Endothelial cell of umbilical vein (primary cell): ENCODE measurements around the gene YPEL4. TPM values are rescaled to one million over a fixed set of nuclear protein-coding genes. Genes with fewer than 3 reads are reported as not detected.

Source experiments
- BruUV-seq: library from RNA; stranded (reverse); fragments of 400-500 nt; replicated peaks from 2 replicates; lab custom pipeline; 2021; lab: Mats Ljungman, UMichigan
- CTCF ChIA-PET: fragments of 300-600, 350-600 bp; sonication (Branson Sonifier 250); formaldehyde crosslinking; loops from one replicate; lab custom pipeline; 2021; ENCODE audit warnings: antibody characterized with exemption, inconsistent platforms; lab: Charles Lee
- POLR2A ChIA-PET: fragments of 300-600, 350-600 bp; sonication (Branson Sonifier 250); formaldehyde crosslinking; loops from one replicate; lab custom pipeline; 2021; ENCODE audit warnings: antibody characterized with exemption, inconsistent platforms; lab: Charles Lee
- DNase-seq: peaks from one replicate; pipeline ENCODE4 v3.0.0-alpha.2; 2011; ENCODE audit warnings: low read depth, low spot score
- FAIRE-seq: peaks from 2 replicates; lab custom pipeline; 2011; peaks lifted over from hg19 to GRCh38; lab: Jason Lieb, UNC
- H2AFZ ChIP-seq: 2 replicates; pipeline ENCODE4 v1.6.0; 2012; ENCODE audit warnings: low read depth, low read length, control low read depth, inconsistent platforms
- H3K27ac ChIP-seq: 2 replicates; pipeline ENCODE4 v1.5.1; 2011; ENCODE audit warnings: low read depth, mild to moderate bottlenecking, control low read depth, low read length, moderate library complexity; ENCODE audit not compliant: insufficient read depth
- H3K27me3 ChIP-seq, 2 experiments: 2 replicates each; pipeline versions ENCODE4 v1.6.0 to v1.6.1; 2011; ENCODE audit warnings: low read length in 2 of 2, mixed read lengths in 1 of 2; ENCODE audit not compliant: control insufficient read depth in 2 of 2, insufficient read depth in 2 of 2
- H3K36me3 ChIP-seq, 2 experiments: 2 replicates in 1 of 2; 3 replicates in 1 of 2; pipeline ENCODE4 v1.5.1; 2011; ENCODE audit warnings: low read length in 2 of 2, mild to moderate bottlenecking in 1 of 2, moderate library complexity in 1 of 2; ENCODE audit not compliant: control insufficient read depth in 2 of 2, insufficient read depth in 2 of 2; ENCODE audit errors: extremely low read depth in 1 of 2
- H3K4me1 ChIP-seq: 3 replicates; pipeline ENCODE4 v1.5.1; 2011; ENCODE audit warnings: mild to moderate bottlenecking, low read length; ENCODE audit not compliant: control insufficient read depth, insufficient read depth; ENCODE audit errors: extremely low read depth
- H3K4me2 ChIP-seq: 2 replicates; pipeline ENCODE4 v1.6.1; 2011; ENCODE audit warnings: low read length, control low read depth, mixed read lengths; ENCODE audit not compliant: insufficient read depth
- H3K4me3 ChIP-seq, 3 experiments: fragments of 200-600 bp in 1 of 3; sonication (generic), shearing (Covaris generic) in 1 of 3; replicated peaks in 1 of 3; 2 replicates each; pipeline ENCODE4 v1.5.1; 2011 to 2016; ENCODE audit warnings: control low read depth in 3 of 3, low read length in 3 of 3, mild to moderate bottlenecking in 2 of 3, inconsistent platforms in 1 of 3, low read depth in 1 of 3, moderate library complexity in 1 of 3; ENCODE audit not compliant: insufficient read depth in 1 of 3
- H3K79me2 ChIP-seq: 2 replicates; pipeline ENCODE4 v1.6.0; 2012; ENCODE audit warnings: low read length, inconsistent platforms; ENCODE audit not compliant: control insufficient read depth, insufficient read depth
- H3K9ac ChIP-seq: replicated peaks from 2 replicates; pipeline ENCODE3; 2011; ENCODE audit warnings: low read length, control low read depth; ENCODE audit not compliant: insufficient read depth; ENCODE audit errors: extremely low read depth
- H3K9me1 ChIP-seq: replicated peaks from 3 replicates; pipeline ENCODE4 v1.6.0; 2011; ENCODE audit warnings: mild to moderate bottlenecking, low read length; ENCODE audit not compliant: control insufficient read depth, insufficient read depth; ENCODE audit errors: extremely low read depth
- H3K9me3 ChIP-seq: replicated peaks from 2 replicates; pipeline ENCODE4 v1.5.1; 2012; ENCODE audit warnings: low read length, inconsistent platforms; ENCODE audit not compliant: control insufficient read depth, insufficient read depth
- H4K20me1 ChIP-seq: replicated peaks from 2 replicates; pipeline ENCODE3; 2011; ENCODE audit warnings: mild to moderate bottlenecking, low read length; ENCODE audit not compliant: control insufficient read depth, insufficient read depth; ENCODE audit errors: extremely low read depth
- CTCF ChIP-seq, 2 donors: IDR thresholded peaks; 1 replicate in 1 of 2; 2 replicates in 1 of 2; pipeline ENCODE4 v1.5.1; 2011; ENCODE audit warnings: low read length in 2 of 2, mild to moderate bottlenecking in 2 of 2, moderate library complexity in 2 of 2, control low read depth in 1 of 2, inconsistent platforms in 1 of 2, low read depth in 1 of 2; ENCODE audit not compliant: insufficient read depth in 1 of 2; ENCODE audit errors: extremely low read depth in 1 of 2
- EZH2 ChIP-seq: IDR thresholded peaks from 2 replicates; pipeline ENCODE4 v1.6.1; 2012; ENCODE audit warnings: borderline replicate concordance, low read depth, mild to moderate bottlenecking, moderate library complexity, low read length, inconsistent platforms; ENCODE audit not compliant: severe bottlenecking
- FOS ChIP-seq: IDR thresholded peaks from 2 replicates; pipeline ENCODE4 v1.6.1; 2011; ENCODE audit warnings: mild to moderate bottlenecking, low read length, moderate library complexity, borderline replicate concordance; ENCODE audit not compliant: insufficient read depth
- GATA2 ChIP-seq: IDR thresholded peaks from 2 replicates; pipeline ENCODE4 v1.7.0; 2011; ENCODE audit warnings: low read depth, mild to moderate bottlenecking, moderate library complexity, mixed read lengths, low read length; ENCODE audit not compliant: insufficient read length, insufficient read depth
- JUN ChIP-seq: IDR thresholded peaks from 2 replicates; pipeline ENCODE4 v1.6.1; 2011; ENCODE audit warnings: borderline replicate concordance, low read depth; ENCODE audit not compliant: insufficient read length, insufficient read depth
- MAX ChIP-seq: IDR thresholded peaks from 2 replicates; pipeline ENCODE4 v1.6.1; 2011; ENCODE audit not compliant: insufficient read depth, insufficient read length
- MYC ChIP-seq: IDR thresholded peaks from one replicate; pipeline ENCODE4 v1.6.1; 2011; ENCODE audit warnings: mild to moderate bottlenecking, low read depth, low read length
- POLR2A ChIP-seq: IDR thresholded peaks from 2 replicates; pipeline ENCODE4 v1.6.1; 2012; ENCODE audit warnings: low read depth, mild to moderate bottlenecking, control low read depth, low read length
- POLR2AphosphoS5 ChIP-seq: IDR thresholded peaks from 2 replicates; pipeline ENCODE4 v1.6.1; 2012; ENCODE audit warnings: low read depth, mild to moderate bottlenecking, control low read depth, low read length, moderate library complexity; ENCODE audit not compliant: insufficient read depth
- dilution Hi-C: fragments of 300-500 bp; cut with MboI; formaldehyde crosslinking; loops from one replicate; pipeline ENCODE4 v1.15.0; 2019; ENCODE audit warnings: low sequenced_read_pairs; ENCODE audit not compliant: extremely low pct_ligation_motif_present
- intact Hi-C: fragments of 100-400 bp; cut with micrococcal nuclease; formaldehyde crosslinking; loops from one replicate; pipeline ENCODE4 v1.10.0; 2022
- polyA plus RNA-seq, 4 experiments: library from polyadenylated mRNA; depleted of rRNA in 3 of 4; stranded (reverse) in 3 of 4; unstranded in 1 of 4; fragments of >200 nt; gene quantifications; 2 replicates each; pipeline versions ENCODE4 v1.2.1 to v1.2.3, GENCODE V29; 2011 to 2012; ENCODE audit warnings: missing spikeins in 1 of 4
- total RNA-seq: library from RNA; stranded (reverse); gene quantifications from 2 replicates; pipeline ENCODE4 v1.2.3, GENCODE V29; 2021

The YPEL4 gene
- total and polyA plus RNA-seq, 2 donors (not counting 3 experiments of a cell fraction or from before 2014, with no cell fraction given) = 0.03 to 0.24 TPM

- no peaks in the 10 kb centered on the region for H3K9me1 ChIP-seq
- no peaks in the 10 kb centered on the region for H4K20me1 ChIP-seq
- H3K27ac ChIP-seq = no peak overlapping the region
- peaks cover 4 to 7% of the 10 kb centered on the region in 2 experiments for H3K27me3 ChIP-seq
- H3K4me2 ChIP-seq = peak overlapping the region; percentile 92
- no TSS peak for BruUV-seq
- DNase-seq = no peak
- no peak for FAIRE-seq
- dilution Hi-C loops = no loop called here
- CTCF ChIA-PET = interaction anchor here (2.1 kb wide), 1 partner anchor 70 kb away, joined by 7 read pairs; the partner anchor contains the start of gene UBE2L6
- H3K4me3 ChIP-seq = peak overlapping the region; percentile 49 to 74 (median 55)
- peaks cover 18% of the 10 kb centered on the region for H3K79me2 ChIP-seq
- H3K4me1 ChIP-seq = peaks cover 24% of the 10 kb centered on the region
- POLR2A ChIA-PET = no interaction called here
- TF ChIP-seq GATA2 = no peak
- no peak for TF ChIP-seq MAX
- TF ChIP-seq FOS = no peak
- no peak for TF ChIP-seq JUN
- no peak for TF ChIP-seq EZH2
- TF ChIP-seq POLR2A = no peak
- no peak for TF ChIP-seq MYC
- no peak for TF ChIP-seq POLR2AphosphoS5
- no peak for TF ChIP-seq CTCF (IDR thresholded peaks at IDR 0.05; ENCODE audit: extremely low read depth in 1 of 2, insufficient read depth in 1 of 2, low read depth in 1 of 2, low read length in 2 of 2)
- H2AFZ ChIP-seq = peak overlapping the region; percentile 98
- intact Hi-C loops = loop anchor here (1.0 to 2.0 kb wide), 3 partner anchors 20 to 213 kb away; partner anchors contain the start of gene CLP1
- H3K9me3 ChIP-seq = no peaks in the 10 kb centered on the region
- H3K9ac ChIP-seq = peak overlapping the region; percentile 89
- H3K36me3 ChIP-seq = no peaks in the 10 kb centered on the region
Measured at GRCh38 chr11:57637626-57638004, 12.1 kb downstream of the YPEL4 start.
